ENCODE measurements around the gene FZD4. TPM values are rescaled to one million over a fixed set of nuclear protein-coding genes. Genes with fewer than 3 reads are reported as not detected.
"Not testable (repeated sequence)": the region's sequence is repeated elsewhere in the genome, so short reads cannot be mapped to it uniquely, and the experiment has no call there.

Gene FZD4
- total RNA-seq, 1 donor from 2014 or later: 0.11 TPM

- Mint-ChIP-seq H3K27me3 (ENCODE audit: low read depth) (peaks cover 75% of the 10 kb centered on the region), H3K4me1 (ENCODE audit: low read depth) (peaks cover 10% of the 10 kb centered on the region), H3K9me3 (no peaks in the 10 kb centered on the region), H3K27ac (no peak overlapping the region), H3K36me3 (ENCODE audit: low read depth) (no peaks in the 10 kb centered on the region), H3K4me3 (ENCODE audit: low read depth) (no peak overlapping the region)
- intact Hi-C loops (cut with micrococcal nuclease): loop anchor here (5.0 kb wide), 3 partner anchors 35 to 345 kb away; no protein-coding TSS in a partner anchor
- DNase-seq (ENCODE audit: low spot score): no peak
Observed at GRCh38 chr11:86956905-86957195, 1.7 kb upstream of the FZD4 start.

DNA sequence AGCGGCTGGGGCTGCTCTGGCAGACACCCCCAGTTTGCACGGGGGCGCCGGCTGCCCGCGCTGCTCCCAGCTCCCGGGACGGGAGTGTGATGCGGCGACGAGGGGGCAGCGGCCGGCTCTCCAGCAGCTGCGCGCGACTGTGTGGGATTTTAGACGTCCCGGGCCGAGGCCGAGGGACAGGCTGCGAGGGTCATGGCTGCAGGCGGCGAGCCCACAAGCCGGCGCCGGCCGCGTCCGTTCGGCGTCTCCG is 159 bp downstream of the FZD4 start:
- Mint-ChIP-seq H3K27me3 (ENCODE audit: low read depth) (peaks cover 77% of the 10 kb centered on the region), H3K4me1 (ENCODE audit: low read depth) (peaks cover 10% of the 10 kb centered on the region), H3K27ac (no peak overlapping the region), H3K4me3 (ENCODE audit: low read depth) (no peak overlapping the region), H3K9me3 (no peaks in the 10 kb centered on the region), H3K36me3 (ENCODE audit: low read depth) (no peaks in the 10 kb centered on the region)
- DNase-seq (ENCODE audit: low spot score): no peak
- intact Hi-C loops (cut with micrococcal nuclease): loop anchor here (2.0 to 5.0 kb wide), 4 partner anchors 37 to 347 kb away; partner anchors contain the start of gene TMEM135

DNA sequence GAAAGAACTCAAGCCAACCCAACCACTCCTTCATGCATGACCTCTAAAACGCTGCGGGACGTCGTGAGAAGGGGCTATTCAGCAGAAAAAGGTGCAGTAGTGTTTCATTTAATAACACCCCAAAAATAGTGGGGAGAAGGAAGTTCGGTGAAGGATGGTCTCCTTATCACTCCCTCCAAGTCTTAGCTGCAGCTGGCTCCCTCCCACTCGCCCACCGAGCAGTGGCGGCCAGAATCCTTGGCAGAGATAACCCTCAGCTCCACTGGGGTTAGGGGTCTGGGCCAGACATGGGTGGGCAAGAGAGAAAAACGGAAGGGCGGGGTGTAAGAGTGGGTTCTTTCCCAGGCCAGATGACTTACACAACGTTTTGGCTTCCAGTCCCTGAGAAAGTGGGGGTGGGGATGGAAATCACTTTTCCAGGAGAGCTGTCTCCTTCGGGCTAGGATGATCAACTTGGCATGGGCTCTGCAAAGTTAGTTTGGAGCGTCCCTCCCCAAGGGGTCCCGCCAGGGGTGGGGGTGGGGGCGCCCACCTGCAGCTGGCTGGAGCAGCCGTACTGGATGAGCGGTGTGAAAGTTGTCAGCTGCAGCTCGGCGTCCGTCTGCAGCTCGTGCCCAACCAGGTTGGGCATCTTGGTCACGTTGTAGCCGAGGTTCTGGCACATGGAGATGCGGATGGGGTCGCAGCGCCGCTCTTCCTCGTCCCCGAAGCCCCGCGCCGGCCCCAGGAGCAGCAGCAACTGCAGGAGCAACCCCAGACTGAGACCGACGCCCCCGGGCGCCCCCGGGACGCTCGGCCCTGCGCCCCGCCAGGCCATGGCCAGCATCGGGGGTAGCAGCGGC is 705 bp downstream of the FZD4 start:
- Mint-ChIP-seq H3K4me3 (ENCODE audit: low read depth) (peak overlapping the region; percentile 72), H3K36me3 (ENCODE audit: low read depth) (no peaks in the 10 kb centered on the region), H3K27ac (no peak overlapping the region), H3K9me3 (no peaks in the 10 kb centered on the region), H3K27me3 (ENCODE audit: low read depth) (peaks cover 73% of the 10 kb centered on the region), H3K4me1 (ENCODE audit: low read depth) (peaks cover 10% of the 10 kb centered on the region)
- intact Hi-C loops (cut with micrococcal nuclease): loop anchor here (2.0 to 5.0 kb wide), 4 partner anchors 38 to 348 kb away; partner anchors contain the start of gene TMEM135
- DNase-seq (ENCODE audit: low spot score): no peak

DNA sequence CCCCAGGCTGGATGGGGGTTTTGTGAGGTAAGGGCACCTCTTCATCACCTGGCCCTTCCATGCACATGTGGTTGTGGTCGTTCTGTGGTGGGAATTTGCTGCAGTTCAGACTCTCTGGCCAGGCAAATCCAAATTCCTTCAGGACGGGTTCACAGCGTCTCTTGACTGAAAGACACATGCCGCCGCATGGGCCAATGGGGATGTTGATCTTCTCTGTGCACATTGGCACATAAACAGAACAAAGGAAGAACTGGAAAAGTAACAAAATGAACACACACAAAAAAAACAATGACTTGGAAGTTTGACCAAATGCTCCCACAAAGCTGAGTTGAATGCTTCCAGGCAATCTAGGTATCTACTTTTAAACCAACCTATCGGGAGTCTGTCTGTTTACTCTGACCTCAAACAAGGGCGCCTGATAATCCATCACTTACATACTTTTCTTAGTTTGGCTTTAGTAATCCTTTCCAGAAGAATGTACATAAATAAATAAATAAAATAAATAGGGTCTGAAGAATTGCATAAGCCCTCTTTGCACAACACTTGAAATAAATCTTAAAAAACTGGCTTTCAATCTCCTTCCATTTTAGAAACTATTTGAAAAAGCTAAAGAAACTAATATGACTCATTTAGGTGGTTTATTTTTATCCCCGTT is 2.8 kb downstream of the FZD4 start:
- H3K27me3 Mint-ChIP-seq (ENCODE audit: low read depth): peaks cover 61% of the 10 kb centered on the region
- intact Hi-C loops (cut with micrococcal nuclease): no loop called here
- H3K4me1 Mint-ChIP-seq (ENCODE audit: low read depth): peaks cover 10% of the 10 kb centered on the region
- H3K4me3 Mint-ChIP-seq (ENCODE audit: low read depth): no peak overlapping the region
- DNase-seq (ENCODE audit: low spot score): no peak
- no peaks in the 10 kb centered on the region for H3K9me3 Mint-ChIP-seq
- H3K27ac Mint-ChIP-seq: no peak overlapping the region
- no peaks in the 10 kb centered on the region for H3K36me3 Mint-ChIP-seq (ENCODE audit: low read depth)

DNA sequence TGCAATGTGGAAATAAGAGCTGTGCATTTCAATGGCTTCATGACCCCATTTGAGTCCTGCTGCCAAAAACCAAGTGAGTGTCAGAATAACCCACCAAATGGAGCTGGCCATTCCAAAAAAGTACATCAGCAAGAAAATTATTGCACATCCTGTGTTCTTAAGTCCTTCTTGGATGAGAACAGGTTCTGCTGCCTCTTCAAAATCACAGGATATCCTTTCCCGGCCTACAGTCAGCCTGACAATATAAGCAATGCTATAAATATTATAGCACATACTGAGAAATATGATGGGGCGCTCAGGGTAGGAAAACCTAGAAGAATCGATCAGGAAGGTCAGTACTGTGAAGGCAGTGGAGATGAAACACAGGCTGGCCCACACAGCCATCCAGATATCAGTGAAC is 3.5 kb downstream of the FZD4 start:
- H3K4me1 Mint-ChIP-seq (ENCODE audit: low read depth): peaks cover 10% of the 10 kb centered on the region
- H3K36me3 Mint-ChIP-seq (ENCODE audit: low read depth): no peaks in the 10 kb centered on the region
- intact Hi-C loops (cut with micrococcal nuclease): no loop called here
- no peak overlapping the region for H3K27ac Mint-ChIP-seq
- H3K27me3 Mint-ChIP-seq (ENCODE audit: low read depth): peaks cover 55% of the 10 kb centered on the region
- H3K4me3 Mint-ChIP-seq (ENCODE audit: low read depth): no peak overlapping the region
- H3K9me3 Mint-ChIP-seq: no peaks in the 10 kb centered on the region
- DNase-seq (ENCODE audit: low spot score): no peak

DNA sequence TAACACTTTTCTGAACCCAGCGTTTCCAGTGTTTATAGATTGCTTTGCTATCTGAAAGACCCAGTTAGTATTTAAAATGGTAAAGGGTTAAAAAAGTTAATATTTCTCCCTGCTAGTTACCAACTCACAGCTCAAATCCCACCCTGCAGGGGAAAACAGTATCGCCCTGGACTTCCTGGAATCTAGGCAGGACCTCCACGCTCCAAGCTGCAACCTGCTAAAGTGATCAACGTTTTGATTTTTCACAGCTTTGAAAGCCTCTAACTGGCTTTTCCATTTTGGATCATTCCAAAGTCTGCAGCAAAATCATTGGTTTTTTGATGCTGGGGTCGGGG is 4.6 kb downstream of the FZD4 start:
- DNase-seq (ENCODE audit: low spot score): no peak
- no peak overlapping the region for H3K27ac Mint-ChIP-seq
- no peaks in the 10 kb centered on the region for H3K9me3 Mint-ChIP-seq
- no peak overlapping the region for H3K4me3 Mint-ChIP-seq (ENCODE audit: low read depth)
- H3K27me3 Mint-ChIP-seq (ENCODE audit: low read depth): peaks cover 44% of the 10 kb centered on the region
- H3K4me1 Mint-ChIP-seq (ENCODE audit: low read depth): peaks cover 5% of the 10 kb centered on the region
- intact Hi-C loops (cut with micrococcal nuclease): no loop called here
- H3K36me3 Mint-ChIP-seq (ENCODE audit: low read depth): no peaks in the 10 kb centered on the region

GRCh38 chr11:86949995-86950660 is 5.1 kb downstream of the FZD4 start:
- H3K4me3 Mint-ChIP-seq (ENCODE audit: low read depth): no peak overlapping the region
- no peaks in the 10 kb centered on the region for H3K9me3 Mint-ChIP-seq
- peaks cover 42% of the 10 kb centered on the region for H3K27me3 Mint-ChIP-seq (ENCODE audit: low read depth)
- intact Hi-C loops (cut with micrococcal nuclease): no loop called here
- H3K36me3 Mint-ChIP-seq (ENCODE audit: low read depth): no peaks in the 10 kb centered on the region
- no peak for DNase-seq (ENCODE audit: low spot score)
- no peak overlapping the region for H3K27ac Mint-ChIP-seq
- peaks cover 4% of the 10 kb centered on the region for H3K4me1 Mint-ChIP-seq (ENCODE audit: low read depth)

DNA sequence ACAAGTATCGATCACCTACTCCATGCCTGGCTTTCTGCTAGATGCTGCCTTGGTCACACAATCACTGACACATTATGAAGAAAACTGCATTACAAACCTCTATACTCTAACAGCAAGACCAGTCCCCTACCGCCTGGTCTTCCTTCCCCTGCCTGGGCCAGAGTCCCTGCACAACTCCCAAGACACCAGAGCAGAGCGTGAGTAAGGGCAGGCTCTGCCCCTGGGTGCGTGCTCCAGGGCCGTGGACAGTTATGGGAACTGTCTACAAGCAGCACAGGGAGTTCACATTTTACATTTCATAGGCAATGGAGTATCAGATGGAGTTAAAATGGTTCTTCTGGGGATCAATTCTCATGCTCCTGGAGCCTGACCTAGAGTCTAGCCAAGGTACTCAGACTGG is 6.5 kb downstream of the FZD4 start:
- no peaks in the 10 kb centered on the region for H3K9me3 Mint-ChIP-seq

DNA sequence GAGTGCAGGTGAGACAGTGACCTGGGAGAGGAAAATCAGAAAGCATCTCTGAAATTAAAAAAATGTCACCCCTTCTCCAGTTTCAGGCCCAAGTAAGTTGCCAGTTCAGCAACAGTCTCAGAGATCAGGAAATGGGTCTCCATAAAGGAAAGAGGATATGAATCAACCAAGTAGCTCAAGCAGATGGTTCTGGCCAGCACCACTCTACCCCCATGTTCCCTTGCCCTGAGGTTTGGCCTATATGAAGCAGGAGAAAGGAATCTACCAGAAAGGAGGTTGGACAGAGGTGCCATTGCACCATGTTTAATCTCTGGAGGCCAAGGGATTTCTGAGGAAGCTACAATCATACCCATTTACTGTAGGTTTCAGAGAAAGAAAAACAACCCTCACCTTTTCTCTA is 7.7 kb downstream of the FZD4 start:
- Mint-ChIP-seq H3K36me3 (ENCODE audit: low read depth) (no peaks in the 10 kb centered on the region), H3K27ac (no peak overlapping the region), H3K4me1 (ENCODE audit: low read depth) (no peaks in the 10 kb centered on the region), H3K27me3 (ENCODE audit: low read depth) (peaks cover 21% of the 10 kb centered on the region), H3K9me3 (no peaks in the 10 kb centered on the region), H3K4me3 (ENCODE audit: low read depth) (no peak overlapping the region)
- intact Hi-C loops (cut with micrococcal nuclease): no loop called here
- no peak for DNase-seq (ENCODE audit: low spot score)

More for the DNA sequence above, 6.5 kb downstream of the FZD4 start:
- Mint-ChIP-seq H3K27ac (no peak overlapping the region), H3K4me1 (ENCODE audit: low read depth) (no peaks in the 10 kb centered on the region), H3K27me3 (ENCODE audit: low read depth) (peaks cover 32% of the 10 kb centered on the region), H3K4me3 (ENCODE audit: low read depth) (no peak overlapping the region), H3K36me3 (ENCODE audit: low read depth) (no peaks in the 10 kb centered on the region)
- no peak for DNase-seq (ENCODE audit: low spot score)
- intact Hi-C loops (cut with micrococcal nuclease): no loop called here

DNA sequence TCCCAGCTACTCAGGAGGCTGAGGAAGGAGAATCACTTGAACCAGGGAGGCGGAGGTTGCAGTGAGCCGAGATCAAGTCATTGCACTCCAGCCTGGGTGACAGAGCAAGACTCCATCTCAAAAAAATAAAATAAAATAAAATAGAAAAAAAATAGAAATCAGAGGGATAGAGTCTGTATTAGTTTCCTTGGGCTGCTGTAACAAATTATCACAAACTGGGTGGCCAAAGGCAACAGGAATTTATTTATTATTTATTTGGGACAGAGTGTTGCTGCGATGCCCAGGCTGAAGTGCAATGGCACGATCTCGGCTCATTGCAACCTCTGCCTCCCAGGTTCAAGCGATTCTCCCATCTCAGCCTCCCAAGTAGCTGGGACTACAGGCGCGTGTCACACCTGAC is 11.7 kb downstream of the FZD4 start:
- H3K9me3 Mint-ChIP-seq; H3K36me3 Mint-ChIP-seq (ENCODE audit: low read depth); intact Hi-C loops (cut with micrococcal nuclease); DNase-seq (ENCODE audit: low spot score); H3K27ac Mint-ChIP-seq; H3K4me3 Mint-ChIP-seq (ENCODE audit: low read depth); H3K4me1 Mint-ChIP-seq (ENCODE audit: low read depth); H3K27me3 Mint-ChIP-seq (ENCODE audit: low read depth): not testable (repeated sequence)

- H3K36me3 Mint-ChIP-seq (ENCODE audit: low read depth): no peaks in the 10 kb centered on the region
- no peak overlapping the region for H3K4me3 Mint-ChIP-seq (ENCODE audit: low read depth)
- no peak for DNase-seq (ENCODE audit: low spot score)
- peaks cover 8% of the 10 kb centered on the region for H3K27me3 Mint-ChIP-seq (ENCODE audit: low read depth)
- H3K4me1 Mint-ChIP-seq (ENCODE audit: low read depth): no peaks in the 10 kb centered on the region
- intact Hi-C loops (cut with micrococcal nuclease): no loop called here
- H3K27ac Mint-ChIP-seq: no peak overlapping the region
- no peaks in the 10 kb centered on the region for H3K9me3 Mint-ChIP-seq
Observed at GRCh38 chr11:86941871-86942599, 13.2 kb downstream of the FZD4 start.

DNA sequence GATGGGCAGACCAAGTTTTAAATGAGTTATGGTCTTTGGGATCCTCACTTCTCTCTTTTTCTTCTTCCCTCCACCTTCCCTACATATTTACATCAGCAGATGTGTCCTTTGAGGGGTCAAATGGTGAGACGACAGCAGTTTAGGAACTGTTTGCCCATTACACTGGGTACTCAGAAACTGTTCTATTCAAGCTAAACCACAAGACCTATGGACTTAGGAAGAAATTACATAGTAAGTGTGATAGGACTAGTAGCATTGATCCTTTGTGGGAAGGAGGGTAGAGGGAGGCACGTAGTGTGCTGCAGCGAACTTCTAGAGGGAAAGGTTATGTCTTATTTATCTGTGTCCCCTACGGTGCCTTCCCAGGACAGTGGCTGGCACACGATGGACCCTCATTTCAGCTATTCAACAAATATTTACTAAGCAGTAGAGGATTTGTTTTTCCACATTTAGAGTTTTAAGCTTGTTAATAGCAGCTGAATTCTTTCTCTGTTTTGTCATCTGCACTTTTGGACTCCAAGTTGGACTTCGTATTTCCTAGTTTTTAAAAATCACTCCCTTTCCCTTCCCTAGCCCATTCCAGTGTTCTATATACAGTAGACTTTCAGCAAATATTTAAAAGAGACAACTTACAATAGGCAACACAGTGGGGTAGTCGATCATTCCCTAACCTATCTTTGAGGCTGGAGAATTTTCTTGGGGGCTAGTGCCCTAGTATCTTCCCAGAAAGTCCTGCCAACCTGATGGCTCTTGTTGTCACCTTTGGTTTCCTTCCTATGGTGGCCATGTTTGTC is 13.9 kb downstream of the FZD4 start:
- no peaks in the 10 kb centered on the region for H3K9me3 Mint-ChIP-seq
- no peaks in the 10 kb centered on the region for H3K36me3 Mint-ChIP-seq (ENCODE audit: low read depth)
- intact Hi-C loops (cut with micrococcal nuclease): no loop called here
- no peaks in the 10 kb centered on the region for H3K4me1 Mint-ChIP-seq (ENCODE audit: low read depth)
- H3K27me3 Mint-ChIP-seq (ENCODE audit: low read depth): peaks cover 8% of the 10 kb centered on the region
- no peak overlapping the region for H3K27ac Mint-ChIP-seq
- DNase-seq (ENCODE audit: low spot score): no peak
- H3K4me3 Mint-ChIP-seq (ENCODE audit: low read depth): no peak overlapping the region

All from activated T-helper 2 cell treated with anti-CD3 and anti-CD28 coated beads, Interferon-gamma antibody, Interleukin-2, Interleukin-4, amounts not matched to agents 10 μg/mL and 5 μg/mL and 100 μg/mL, durations not matched to agents 14 hours and 24 hours and 36 hours (primary cell).